GM12892 (cell line): ENCODE measurements around the gene KCNMB2.

ENCODE experiments used
- POLR2A ChIP-seq: IDR thresholded peaks from 2 replicates; pipeline ENCODE4 v1.6.1; 2011; ENCODE audit warnings: low read depth, low read length, control low read depth
- POLR2AphosphoS5 ChIP-seq: IDR thresholded peaks from 2 replicates; pipeline ENCODE4 v1.6.1; 2011; ENCODE audit warnings: low read depth, low read length, control low read depth
- TAF1 ChIP-seq: IDR thresholded peaks from 2 replicates; pipeline ENCODE4 v1.6.1; 2011; ENCODE audit warnings: low read depth, mild to moderate bottlenecking, control low read depth, low read length, borderline replicate concordance

DNA sequence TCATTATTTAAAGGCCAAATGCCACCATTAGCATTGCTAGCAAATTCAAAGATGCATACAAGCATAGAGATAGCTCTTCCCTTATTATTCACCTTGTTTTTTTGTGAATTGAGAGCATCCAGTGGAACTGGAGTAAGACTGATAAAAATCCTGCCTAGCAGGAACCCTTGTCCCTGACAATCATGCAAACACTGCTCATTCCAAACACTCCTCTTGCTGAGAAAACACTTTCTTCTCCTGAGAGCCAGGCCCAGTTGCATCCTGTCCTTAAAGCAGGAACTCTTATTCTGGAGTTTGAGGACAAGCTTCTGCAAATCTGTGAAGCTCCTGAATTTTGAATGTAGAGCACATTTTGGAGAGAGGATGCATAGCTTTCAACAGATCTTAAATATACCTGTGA, 49.3 kb upstream of the KCNMB2 start:
- no peak for TF ChIP-seq POLR2AphosphoS5
- no peak for TF ChIP-seq POLR2A
- no peak for TF ChIP-seq TAF1
